HCT116 (cell line): ENCODE measurements around the gene USP32. TPM values are rescaled to one million over a fixed set of nuclear protein-coding genes. Genes with fewer than 3 reads are reported as not detected.
"Not testable (repeated sequence)": the region's sequence is repeated elsewhere in the genome, so short reads cannot be mapped to it uniquely, and the experiment has no call there.

Source experiments
- ATAC-seq: fragments of 200-7000 bp; cut with Tn5 transposase; 2 replicates; pipeline ENCODE4 v1.9.1; 2020; ENCODE audit warnings: mild to moderate bottlenecking, moderate library complexity
- BruUV-seq: library from RNA; stranded (reverse); fragments of 400-500 nt; replicated peaks from 2 replicates; lab custom pipeline; 2021; lab: Mats Ljungman, UMichigan
- CTCF ChIA-PET: fragments of 300-600 bp; sonication (Branson Sonifier 250); formaldehyde crosslinking; loops from one replicate; lab custom pipeline; 2021; ENCODE audit warnings: antibody characterized with exemption; lab: Charles Lee
- POLR2A ChIA-PET: fragments of 300-600, 350-600 bp; sonication (Branson Sonifier 250); formaldehyde crosslinking; loops from one replicate; lab custom pipeline; 2021; ENCODE audit warnings: antibody characterized with exemption; lab: Charles Lee
- RAD21 ChIA-PET, 2 experiments: fragments of 300-600 bp; sonication (Branson Sonifier 250); formaldehyde crosslinking; loops; one replicate each; lab custom pipeline; 2023; ENCODE audit warnings: low total read pairs in 2 of 2; ENCODE audit not compliant: uncharacterized antibody in 2 of 2, unreplicated experiment in 2 of 2, low non-redundant PET in 1 of 2; lab: Charles Lee
- DNase-seq: peaks from one replicate; pipeline ENCODE4 v3.0.0-alpha.2; 2010; ENCODE audit warnings: low read depth, low spot score
- H2AFZ ChIP-seq: fragments of 200-600 bp; shearing (Covaris generic), sonication (generic); 2 replicates; pipeline ENCODE4 v1.6.1; 2017; ENCODE audit warnings: low read depth, mixed run types, mixed read lengths, antibody characterized with exemption, low read length; ENCODE audit not compliant: poor library complexity, severe bottlenecking
- H3K27ac ChIP-seq: 2 replicates; pipeline ENCODE4 v1.5.1; 2012; ENCODE audit warnings: low read depth, low read length
- H3K27me3 ChIP-seq: fragments of 200-600 bp; sonication (generic); 2 replicates; pipeline ENCODE4 v1.6.1; 2016; ENCODE audit warnings: mixed run types, low read length, mixed read lengths; ENCODE audit not compliant: insufficient read depth
- H3K36me3 ChIP-seq, 2 experiments: fragments of 200-500 bp in 1 of 2; fragments of 200-600 bp in 1 of 2; sonication (Bioruptor generic) in 1 of 2; sonication (generic) in 1 of 2; 2 replicates each; pipeline versions ENCODE4 v1.5.1 to v1.6.1; 2014 to 2016; ENCODE audit warnings: low read length in 2 of 2, inconsistent platforms in 1 of 2, mixed read lengths in 1 of 2, mixed run types in 1 of 2; ENCODE audit not compliant: insufficient read depth in 2 of 2, control insufficient read depth in 1 of 2
- H3K4me1 ChIP-seq, 2 experiments: fragments of 200-600 bp in 1 of 2; sonication (generic) in 1 of 2; 2 replicates each; pipeline versions ENCODE4 v1.5.1 to v1.6.1; 2012 to 2017; ENCODE audit warnings: low read length in 2 of 2, inconsistent platforms in 1 of 2, mild to moderate bottlenecking in 1 of 2, mixed read lengths in 1 of 2, mixed run types in 1 of 2, moderate library complexity in 1 of 2; ENCODE audit not compliant: insufficient read depth in 2 of 2, control insufficient read depth in 1 of 2
- H3K4me2 ChIP-seq: fragments of 200-600 bp; sonication (generic); 2 replicates; pipeline ENCODE4 v1.6.1; 2017; ENCODE audit warnings: mixed run types, low read length, mixed read lengths
- H3K4me3 ChIP-seq, 2 experiments: fragments of 200-600 bp in 1 of 2; sonication (generic) in 1 of 2; replicated peaks in 1 of 2; 2 replicates each; pipeline ENCODE4 v1.5.1; 2011 to 2016; ENCODE audit warnings: low read length in 2 of 2, control low read depth in 1 of 2, low read depth in 1 of 2, mild to moderate bottlenecking in 1 of 2, mixed read lengths in 1 of 2, mixed run types in 1 of 2
- H3K79me2 ChIP-seq: fragments of 200-600 bp; sonication (generic); 2 replicates; pipeline ENCODE4 v1.6.1; 2017; ENCODE audit warnings: mild to moderate bottlenecking, mixed run types, low read length, moderate library complexity, mixed read lengths; ENCODE audit not compliant: insufficient read depth
- H3K9ac ChIP-seq: fragments of 200-600 bp; sonication (generic); 2 replicates; pipeline ENCODE4 v1.6.1; 2016; ENCODE audit warnings: low read length, mixed read lengths
- H3K9me2 ChIP-seq: fragments of 200-600 bp; sonication (generic), shearing (Covaris generic); 2 replicates; pipeline ENCODE4 v1.6.1; 2017; ENCODE audit warnings: mixed run types, mild to moderate bottlenecking, moderate library complexity; ENCODE audit not compliant: insufficient read depth
- H3K9me3 ChIP-seq, 2 experiments: fragments of 200-500 bp in 1 of 2; fragments of 200-600 bp in 1 of 2; sonication (Bioruptor generic) in 1 of 2; sonication (generic) in 1 of 2; 2 replicates each; pipeline ENCODE4 v1.6.1; 2014 to 2017; ENCODE audit warnings: low read length in 2 of 2, mixed read lengths in 2 of 2, inconsistent platforms in 1 of 2, low read depth in 1 of 2, mild to moderate bottlenecking in 1 of 2, mixed run types in 1 of 2, moderate library complexity in 1 of 2; ENCODE audit not compliant: control insufficient read depth in 1 of 2, insufficient read depth in 1 of 2
- H4K20me1 ChIP-seq: fragments of 200-600 bp; sonication (generic), shearing (Covaris generic); 2 replicates; pipeline ENCODE4 v1.6.1; 2017; ENCODE audit warnings: mixed run types, mild to moderate bottlenecking, moderate library complexity; ENCODE audit not compliant: insufficient read depth
- CEBPB ChIP-seq: IDR thresholded peaks from 2 replicates; pipeline ENCODE4 v1.6.1; 2012; ENCODE audit warnings: low read depth
- ELF1 ChIP-seq: IDR thresholded peaks from 2 replicates; pipeline ENCODE4 v1.6.1; 2012; ENCODE audit warnings: low read depth, borderline replicate concordance
- EZH2 ChIP-seq: fragments of 200-600 bp; sonication (generic); IDR thresholded peaks from 2 replicates; pipeline ENCODE4 v1.6.1; 2017; ENCODE audit warnings: antibody characterized with exemption, mixed run types
- EZH2phosphoT487 ChIP-seq: fragments of 200-600 bp; IDR thresholded peaks from 2 replicates; pipeline ENCODE4 v1.6.1; 2018; ENCODE audit warnings: antibody characterized with exemption, borderline replicate concordance
- POLR2A ChIP-seq: IDR thresholded peaks from 2 replicates; pipeline ENCODE4 v1.7.0; 2011; ENCODE audit warnings: borderline replicate concordance; ENCODE audit not compliant: insufficient read depth, insufficient read length; ENCODE audit errors: extremely low read depth
- intact Hi-C: fragments of 100-400 bp; cut with micrococcal nuclease; formaldehyde crosslinking; loops from 2 replicates; pipeline ENCODE4 v1.10.0; 2022
- total RNA-seq: library from RNA; stranded (reverse); gene quantifications from one replicate; pipeline ENCODE4 v1.2.1, GENCODE V29; 2021; ENCODE audit not compliant: unreplicated experiment

Gene USP32
- total RNA-seq, 1 experiment from 2014 or later: 67.0 TPM

DNA sequence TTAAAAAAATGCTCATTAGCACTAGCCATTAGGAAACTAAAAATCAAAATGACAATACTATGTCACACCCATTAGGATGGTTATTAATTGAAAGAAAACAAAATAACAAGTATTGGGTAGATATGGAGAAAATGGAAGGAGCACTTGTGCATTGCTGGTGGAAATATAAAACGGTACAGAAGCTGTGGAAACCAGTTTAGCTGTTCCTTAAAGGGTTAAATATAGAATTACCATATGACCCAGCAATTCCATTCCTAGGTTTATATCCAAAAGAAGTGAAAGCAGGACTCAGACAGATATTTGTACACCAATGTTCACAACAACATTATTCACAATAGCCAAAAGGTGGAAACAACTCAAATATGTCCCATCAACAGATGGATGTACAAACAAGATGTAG, 13.7 kb downstream of the USP32 start:
- H3K27me3 ChIP-seq, H3K9me3 ChIP-seq, ATAC-seq, H3K4me3 ChIP-seq, H3K4me1 ChIP-seq, H3K9me2 ChIP-seq, CTCF ChIA-PET, DNase-seq, H4K20me1 ChIP-seq, H2AFZ ChIP-seq, H3K4me2 ChIP-seq, H3K36me3 ChIP-seq, H3K9ac ChIP-seq, BruUV-seq, RAD21 ChIA-PET, intact Hi-C loops, POLR2A ChIA-PET, H3K27ac ChIP-seq: not testable (repeated sequence)
- 0 out of 2 replicates have a peak, but pooled peaks have one; percentile 10 for TF ChIP-seq ELF1
- peaks cover 27% of the 10 kb centered on the region for H3K79me2 ChIP-seq

DNA sequence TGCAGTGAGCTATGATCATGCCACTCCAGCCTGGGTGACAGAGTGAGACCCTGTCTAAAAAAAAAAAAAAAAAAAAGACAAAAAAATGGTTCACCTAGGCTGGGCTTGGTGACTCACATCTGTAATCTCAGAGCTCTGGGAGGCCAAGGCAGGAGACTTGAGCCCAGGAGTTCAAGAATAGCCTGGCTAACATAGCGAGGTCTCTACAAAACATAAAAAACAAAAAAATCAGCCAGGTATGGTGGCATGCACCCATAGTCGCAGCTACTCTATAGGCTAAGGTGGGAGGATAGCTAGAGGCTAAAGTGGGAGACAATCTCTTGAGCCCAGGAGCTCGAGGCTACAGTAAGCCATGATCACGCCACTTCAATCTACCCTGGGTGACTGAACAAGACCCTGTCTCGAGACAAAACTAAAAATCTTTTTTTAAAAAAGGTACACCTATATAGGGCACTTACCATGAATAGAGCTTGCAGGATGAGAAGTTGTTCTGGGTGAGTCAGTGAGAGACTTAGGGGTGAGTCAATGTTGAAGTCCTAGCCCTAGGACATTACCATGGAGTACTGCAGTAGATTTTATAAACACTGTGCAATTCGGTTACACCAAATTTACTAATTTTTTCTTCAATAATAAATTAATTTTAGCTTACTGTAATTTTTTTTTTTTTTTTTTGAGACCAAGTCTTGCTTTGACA, 19.0 kb downstream of the USP32 start:
- Histone ChIP-seq H3K9me2 (no peaks in the 10 kb centered on the region), H3K9me3 (no peaks in the 10 kb centered on the region), H3K4me2 (peak overlapping the region; percentile 12; the same call in 1 of the 2 replicates), H4K20me1 (no peaks in the 10 kb centered on the region), H3K4me1 (peaks cover 2 to 10% of the 10 kb centered on the region in 2 experiments; a peak in 3 of 4 replicates), H3K36me3 (no peaks in the 10 kb centered on the region), H3K79me2 (peaks cover 36% of the 10 kb centered on the region), H3K27me3 (no peaks in the 10 kb centered on the region), H3K27ac (no peak overlapping the region), H2AFZ (no peak overlapping the region), H3K4me3 (no peak overlapping the region), H3K9ac (no peak overlapping the region)
- ChIA-PET POLR2A (no interaction called here), RAD21 (no interaction called here), CTCF (interaction anchor here (0.6 kb wide), 1 partner anchor 82 kb away, joined by 3 read pairs; no protein-coding TSS in a partner anchor)
- BruUV-seq: no TSS peak
- TF ChIP-seq CEBPB: no peak
- TF ChIP-seq POLR2A: no peak
- TF ChIP-seq EZH2: no peak
- no peak for TF ChIP-seq EZH2phosphoT487
- intact Hi-C loops: no loop called here
- ATAC-seq (peak; percentile 76), DNase-seq (no peak)
